ENCODE results near the gene UBXN10.

- TF ChIP-seq CTCF (IDR thresholded peaks at IDR 0.05) (no peak), POLR2A (IDR thresholded peaks at IDR 0.05) (no peak)
These were observed 43.3 kb downstream of the UBXN10 start for GRCh38 chr1:20229171-20229570.
